Measurements from ENCODE around the gene PIK3CG.

GRCh38 chr7:106936236-106936635 lies 71.2 kb downstream of the PIK3CG start:
- TF ChIP-seq CTCF (IDR thresholded peaks at IDR 0.05; ENCODE audit: insufficient read depth, low read depth, low read length), result no peak
- no peak for TF ChIP-seq EZH2 (IDR thresholded peaks at IDR 0.05; ENCODE audit: insufficient read depth, low read length)
